Measurements from ENCODE around the gene RCN2. TPM values are rescaled to one million over a fixed set of nuclear protein-coding genes. Genes with fewer than 3 reads are reported as not detected.
A peak's percentile ranks its signal among the peaks of the same experiment; 100 is the strongest.

RCN2 gene
- total and polyA plus RNA-seq, 2 of the 13 experiments (the other 11 are each of a cell fraction or from before 2014, with no cell fraction given), result 84.4 to 89.0 TPM

DNA sequence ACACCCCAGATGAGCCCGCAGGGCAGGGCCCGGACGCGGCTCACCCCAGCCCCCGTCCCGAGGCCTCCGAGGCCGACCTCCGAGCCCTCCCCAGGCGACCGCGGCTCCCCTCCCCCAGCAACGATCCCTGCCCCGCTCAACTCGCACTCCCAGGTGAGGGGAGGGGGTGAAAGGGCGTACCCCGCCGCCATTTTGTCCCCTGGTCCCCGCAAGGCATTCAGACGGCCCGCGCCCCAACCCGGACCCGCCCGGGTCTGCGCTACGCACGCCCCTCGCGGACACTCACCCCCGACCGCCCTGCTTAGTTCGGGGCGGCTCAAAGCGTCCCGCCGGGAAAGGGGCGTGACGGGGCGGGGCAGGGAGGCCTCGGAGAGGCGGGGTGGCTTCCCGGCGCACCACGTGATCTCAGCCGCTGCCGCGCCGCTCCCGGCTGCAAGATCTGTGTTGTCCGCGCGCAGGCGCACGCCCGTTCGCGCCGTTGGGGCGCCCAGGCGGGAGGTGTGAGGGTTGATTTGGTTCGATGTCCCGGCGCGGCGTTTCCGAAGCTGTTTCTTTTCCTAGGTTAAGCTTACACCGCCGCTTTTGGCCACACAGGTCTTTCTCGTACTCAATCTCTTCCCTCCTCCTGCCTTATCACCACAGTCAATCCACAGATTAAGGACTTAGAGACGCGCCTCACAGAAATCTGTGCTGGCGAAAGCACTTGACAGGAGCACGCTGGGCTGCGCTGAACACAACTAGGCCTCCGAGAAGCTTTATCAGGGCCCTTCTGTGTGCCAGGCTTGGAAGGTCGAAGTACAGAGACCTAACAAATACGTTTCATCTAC lies 26.3 kb upstream of the RCN2 start, which contains the start of gene SCAPER (continued):
- TF ChIP-seq, protein P1, sequence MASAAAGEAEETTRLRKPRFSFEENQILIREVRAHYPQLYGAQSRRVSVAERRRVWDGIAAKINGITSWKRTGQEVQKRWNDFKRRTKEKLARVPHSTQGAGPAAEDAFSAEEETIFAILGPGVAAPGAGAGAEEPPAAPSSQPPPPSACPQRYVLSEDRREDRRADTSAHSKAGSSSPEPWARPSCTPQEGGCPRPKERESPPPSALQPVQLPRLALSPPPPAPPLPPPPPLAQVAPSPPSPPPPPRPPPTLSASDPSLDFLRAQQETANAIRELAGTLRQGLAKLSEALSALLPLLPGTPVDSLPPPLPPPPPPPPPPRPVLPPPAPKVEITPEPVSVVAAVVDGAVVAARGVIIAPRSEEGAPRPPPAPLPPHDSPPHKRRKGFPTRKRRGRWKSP (CRISPR knock-in tag; IDR thresholded peaks at IDR 0.05), result peak; percentile 91
- TF ChIP-seq ZFP82 (CRISPR knock-in tag; IDR thresholded peaks at IDR 0.05; ENCODE audit: borderline replicate concordance), result peak; percentile 71; the same call in 1 of the 2 replicates
- peak; percentile 50; the same call in 1 of the 2 replicates for TF ChIP-seq ZNF264 (CRISPR knock-in tag; IDR thresholded peaks at IDR 0.05)
- peak; percentile 94 for TF ChIP-seq NCOA1 (CRISPR knock-in tag; IDR thresholded peaks at IDR 0.05)
- peak; percentile 76 for TF ChIP-seq KAT8 (CRISPR knock-in tag; IDR thresholded peaks at IDR 0.05)
- TF ChIP-seq HNF4A (CRISPR knock-in tag; IDR thresholded peaks at IDR 0.05), result no peak; the same call in 1 of the 2 replicates
- TF ChIP-seq ZNF160 (CRISPR knock-in tag; IDR thresholded peaks at IDR 0.05), result 0 out of 2 replicates have a peak, but pooled peaks have one; percentile 38
- no peak for TF ChIP-seq TCF12 (IDR thresholded peaks at IDR 0.05)
- peak; percentile 90 for TF ChIP-seq TCF12 (CRISPR knock-in tag; IDR thresholded peaks at IDR 0.05)
- TF ChIP-seq YY1 (IDR thresholded peaks at IDR 0.05; ENCODE audit: insufficient read depth, insufficient replicate concordance, low read depth, low read length), result peak; percentile 89
- TF ChIP-seq, protein P2, sequence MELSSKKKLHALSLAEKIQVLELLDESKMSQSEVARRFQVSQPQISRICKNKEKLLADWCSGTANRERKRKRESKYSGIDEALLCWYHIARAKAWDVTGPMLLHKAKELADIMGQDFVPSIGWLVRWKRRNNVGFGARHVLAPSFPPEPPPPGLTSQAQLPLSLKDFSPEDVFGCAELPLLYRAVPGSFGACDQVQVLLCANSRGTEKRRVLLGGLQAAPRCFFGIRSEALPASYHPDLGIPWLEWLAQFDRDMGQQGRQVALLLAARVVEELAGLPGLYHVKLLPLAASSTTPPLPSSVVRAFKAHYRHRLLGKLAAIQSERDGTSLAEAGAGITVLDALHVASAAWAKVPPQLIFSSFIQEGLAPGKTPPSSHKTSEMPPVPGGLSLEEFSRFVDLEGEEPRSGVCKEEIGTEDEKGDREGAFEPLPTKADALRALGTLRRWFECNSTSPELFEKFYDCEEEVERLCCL (CRISPR knock-in tag; IDR thresholded peaks at IDR 0.05; ENCODE audit: borderline replicate concordance), result 0 out of 2 replicates have a peak, but pooled peaks have one; percentile 48
- TF ChIP-seq ARID2 (CRISPR knock-in tag; IDR thresholded peaks at IDR 0.05; ENCODE audit: borderline replicate concordance), result 0 out of 2 replicates have a peak, but pooled peaks have one; percentile 37
- TF ChIP-seq, protein P3, sequence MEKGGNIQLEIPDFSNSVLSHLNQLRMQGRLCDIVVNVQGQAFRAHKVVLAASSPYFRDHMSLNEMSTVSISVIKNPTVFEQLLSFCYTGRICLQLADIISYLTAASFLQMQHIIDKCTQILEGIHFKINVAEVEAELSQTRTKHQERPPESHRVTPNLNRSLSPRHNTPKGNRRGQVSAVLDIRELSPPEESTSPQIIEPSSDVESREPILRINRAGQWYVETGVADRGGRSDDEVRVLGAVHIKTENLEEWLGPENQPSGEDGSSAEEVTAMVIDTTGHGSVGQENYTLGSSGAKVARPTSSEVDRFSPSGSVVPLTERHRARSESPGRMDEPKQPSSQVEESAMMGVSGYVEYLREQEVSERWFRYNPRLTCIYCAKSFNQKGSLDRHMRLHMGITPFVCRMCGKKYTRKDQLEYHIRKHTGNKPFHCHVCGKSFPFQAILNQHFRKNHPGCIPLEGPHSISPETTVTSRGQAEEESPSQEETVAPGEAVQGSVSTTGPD (CRISPR knock-in tag; IDR thresholded peaks at IDR 0.05), result peak; percentile 63; the same call in 1 of the 2 replicates
- TF ChIP-seq NKX3-1 (CRISPR knock-in tag; IDR thresholded peaks at IDR 0.05), result peak; percentile 97
- no peak for TF ChIP-seq ZNF572 (CRISPR knock-in tag; IDR thresholded peaks at IDR 0.05)
- peak; percentile 86 for TF ChIP-seq SMAD9 (CRISPR knock-in tag; IDR thresholded peaks at IDR 0.05)
- TF ChIP-seq SKI (IDR thresholded peaks at IDR 0.05; ENCODE audit: partially characterized antibody), result peak; percentile 9
- peak; percentile 90 for TF ChIP-seq ZNF670 (CRISPR knock-in tag; IDR thresholded peaks at IDR 0.05; ENCODE audit: borderline replicate concordance)
- peak; percentile 58; the same call in 1 of the 2 replicates for TF ChIP-seq ZNF124 (CRISPR knock-in tag; IDR thresholded peaks at IDR 0.05)
- peak; percentile 89 for TF ChIP-seq HNRNPK (IDR thresholded peaks at IDR 0.05; ENCODE audit: low read depth, low read length, poor library complexity, severe bottlenecking)
- TF ChIP-seq RELA (CRISPR knock-in tag; IDR thresholded peaks at IDR 0.05), result 0 out of 2 replicates have a peak, but pooled peaks have one; percentile 57
- TF ChIP-seq KLF9 (CRISPR knock-in tag; IDR thresholded peaks at IDR 0.05; ENCODE audit: low read depth), result 0 out of 2 replicates have a peak, but pooled peaks have one; percentile 17
- TF ChIP-seq NFATC3 (CRISPR knock-in tag; IDR thresholded peaks at IDR 0.05), result peak; percentile 92; the same call in 1 of the 2 replicates
- TF ChIP-seq, protein P4, sequence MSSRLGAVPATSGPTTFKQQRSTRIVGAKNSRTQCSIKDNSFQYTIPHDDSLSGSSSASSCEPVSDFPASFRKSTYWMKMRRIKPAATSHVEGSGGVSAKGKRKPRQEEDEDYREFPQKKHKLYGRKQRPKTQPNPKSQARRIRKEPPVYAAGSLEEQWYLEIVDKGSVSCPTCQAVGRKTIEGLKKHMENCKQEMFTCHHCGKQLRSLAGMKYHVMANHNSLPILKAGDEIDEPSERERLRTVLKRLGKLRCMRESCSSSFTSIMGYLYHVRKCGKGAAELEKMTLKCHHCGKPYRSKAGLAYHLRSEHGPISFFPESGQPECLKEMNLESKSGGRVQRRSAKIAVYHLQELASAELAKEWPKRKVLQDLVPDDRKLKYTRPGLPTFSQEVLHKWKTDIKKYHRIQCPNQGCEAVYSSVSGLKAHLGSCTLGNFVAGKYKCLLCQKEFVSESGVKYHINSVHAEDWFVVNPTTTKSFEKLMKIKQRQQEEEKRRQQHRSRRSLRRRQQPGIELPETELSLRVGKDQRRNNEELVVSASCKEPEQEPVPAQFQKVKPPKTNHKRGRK (CRISPR knock-in tag; IDR thresholded peaks at IDR 0.05), result no peak
